WTC11 (cell line): Measurements from ENCODE around the gene CHAT. TPM values are rescaled to one million over a fixed set of nuclear protein-coding genes. Genes with fewer than 3 reads are reported as not detected.

Experiments used
- ATAC-seq: fragments of 200-7000 bp; cut with Tn5 transposase; 2 replicates; pipeline ENCODE4 v1.10.0; 2021; ENCODE audit warnings: mild to moderate bottlenecking, moderate library complexity
- CTCF ChIA-PET: fragments of 300-600 bp; sonication (Branson Sonifier 250); formaldehyde crosslinking; loops from one replicate; lab custom pipeline; 2021; ENCODE audit warnings: antibody characterized with exemption; lab: Charles Lee
- POLR2A ChIA-PET: fragments of 350-600 bp; sonication (Branson Sonifier 250); formaldehyde crosslinking; loops from one replicate; lab custom pipeline; 2021; ENCODE audit warnings: antibody characterized with exemption; lab: Charles Lee
- DNase-seq: peaks from one replicate; pipeline ENCODE4 v3.0.0; 2021; ENCODE audit warnings: low spot score
- H3K27ac Mint-ChIP-seq: 2 replicates; pipeline ENCODE4 v1.8.0; 2021; ENCODE audit warnings: mixed read lengths
- H3K27me3 Mint-ChIP-seq: 2 replicates; pipeline ENCODE4 v1.8.0; 2021; ENCODE audit warnings: low read depth, mild to moderate bottlenecking, moderate library complexity, mixed read lengths
- H3K36me3 Mint-ChIP-seq: 2 replicates; pipeline ENCODE4 v1.8.0; 2021; ENCODE audit warnings: mixed read lengths
- H3K4me1 Mint-ChIP-seq: 2 replicates; pipeline ENCODE4 v1.8.0; 2022; ENCODE audit warnings: mixed read lengths
- H3K4me3 Mint-ChIP-seq: 2 replicates; pipeline ENCODE4 v1.8.0; 2021; ENCODE audit warnings: mild to moderate bottlenecking, moderate library complexity, mixed read lengths
- H3K9me3 Mint-ChIP-seq: 2 replicates; pipeline ENCODE4 v1.8.0; 2021; ENCODE audit warnings: mixed read lengths
- ATF2 ChIP-seq: sonication (generic); formaldehyde crosslinking; IDR thresholded peaks from 2 replicates; pipeline ENCODE4 v1.8.1; 2022; ENCODE audit warnings: low read depth, missing genetic modification reagents, borderline replicate concordance
- ATF6 ChIP-seq: sonication (generic); formaldehyde crosslinking; IDR thresholded peaks from 2 replicates; pipeline ENCODE4 v1.8.1; 2023; ENCODE audit warnings: mild to moderate bottlenecking, missing genetic modification reagents
- CDX4 ChIP-seq: fragments of 250-450 bp; sonication (Bioruptor Pico); IDR thresholded peaks from 2 replicates; pipeline ENCODE4 v1.9.0; 2021; ENCODE audit warnings: moderate library complexity, mild to moderate bottlenecking, inconsistent platforms, borderline replicate concordance
- CREM ChIP-seq: sonication (generic); formaldehyde crosslinking; IDR thresholded peaks from 2 replicates; pipeline ENCODE4 v1.8.1; 2022; ENCODE audit warnings: mild to moderate bottlenecking, missing genetic modification reagents, moderate library complexity
- CTCF ChIP-seq: fragments of 200-600 bp; IDR thresholded peaks from 2 replicates; pipeline ENCODE4 v1.8.0; 2022; ENCODE audit warnings: antibody characterized with exemption
- ELF4 ChIP-seq: sonication (generic); formaldehyde crosslinking; IDR thresholded peaks from 2 replicates; pipeline ENCODE4 v1.8.1; 2022; ENCODE audit warnings: low read depth, mild to moderate bottlenecking, moderate library complexity, missing genetic modification reagents
- GABPB1 ChIP-seq: sonication (generic); formaldehyde crosslinking; IDR thresholded peaks from 2 replicates; pipeline ENCODE4 v1.8.1; 2023; ENCODE audit warnings: mild to moderate bottlenecking, missing genetic modification reagents
- HMGA2 ChIP-seq: fragments of 250-450 bp; sonication (Bioruptor Pico); IDR thresholded peaks from 2 replicates; pipeline ENCODE4 v1.4.0; 2021; ENCODE audit warnings: mild to moderate bottlenecking, moderate library complexity
- JUN ChIP-seq: sonication (generic); formaldehyde crosslinking; IDR thresholded peaks from 2 replicates; pipeline ENCODE4 v1.8.0; 2023; ENCODE audit warnings: mild to moderate bottlenecking, missing genetic modification reagents
- MXD4 ChIP-seq: fragments of 250-450 bp; sonication (Bioruptor Pico); IDR thresholded peaks from 2 replicates; pipeline ENCODE4 v1.8.0; 2021; ENCODE audit warnings: mild to moderate bottlenecking, moderate library complexity, borderline replicate concordance
- NFATC4 ChIP-seq: fragments of 250-450 bp; sonication (Bioruptor Pico); IDR thresholded peaks from 2 replicates; pipeline ENCODE4 v1.9.0; 2021; ENCODE audit warnings: mild to moderate bottlenecking
- NFYB ChIP-seq: sonication (generic); formaldehyde crosslinking; conservative IDR thresholded peaks from 2 replicates; pipeline ENCODE4 v1.8.0; 2022; ENCODE audit warnings: low read depth, missing genetic modification reagents
- NR1H2 ChIP-seq: sonication (generic); formaldehyde crosslinking; IDR thresholded peaks from 2 replicates; pipeline ENCODE4 v1.9.0; 2021; ENCODE audit warnings: mild to moderate bottlenecking, moderate library complexity, missing genetic modification reagents
- SMAD4 ChIP-seq: sonication (generic); formaldehyde crosslinking; IDR thresholded peaks from 2 replicates; pipeline ENCODE4 v1.8.0; 2022; ENCODE audit warnings: mild to moderate bottlenecking, missing genetic modification reagents
- SOX15 ChIP-seq: fragments of 250-450 bp; sonication (Bioruptor Pico); IDR thresholded peaks from 2 replicates; pipeline ENCODE4 v1.9.0; 2021; ENCODE audit warnings: mild to moderate bottlenecking
- STAT6 ChIP-seq: sonication (generic); formaldehyde crosslinking; conservative IDR thresholded peaks from 2 replicates; pipeline ENCODE4 v1.8.1; 2023; ENCODE audit warnings: mild to moderate bottlenecking, low read depth, missing genetic modification reagents, moderate library complexity
- TEAD1 ChIP-seq: sonication (generic); formaldehyde crosslinking; IDR thresholded peaks from 2 replicates; pipeline ENCODE4 v1.8.0; 2022; ENCODE audit warnings: mild to moderate bottlenecking, missing genetic modification reagents
- ZNF232 ChIP-seq: sonication (generic); formaldehyde crosslinking; IDR thresholded peaks from 2 replicates; pipeline ENCODE4 v1.8.0; 2022; ENCODE audit warnings: mild to moderate bottlenecking, missing genetic modification reagents
- ZNF263 ChIP-seq: sonication (generic); formaldehyde crosslinking; IDR thresholded peaks from 2 replicates; pipeline ENCODE4 v1.8.1; 2022; ENCODE audit warnings: low read depth, mild to moderate bottlenecking, moderate library complexity, missing genetic modification reagents
- total RNA-seq: library from RNA; stranded (reverse); gene quantifications from 3 replicates; pipeline ENCODE4 v1.2.3, GENCODE V29; 2021
- TF ChIP-seq, protein P1 (sequence below): sonication (generic); formaldehyde crosslinking; IDR thresholded peaks from 2 replicates; pipeline ENCODE4 v1.8.1; 2023; ENCODE audit warnings: mild to moderate bottlenecking, missing genetic modification reagents, moderate library complexity
- TF ChIP-seq, protein P2 (sequence below): sonication (generic); formaldehyde crosslinking; IDR thresholded peaks from 2 replicates; pipeline ENCODE4 v1.8.0; 2023; ENCODE audit warnings: missing genetic modification reagents

The CHAT gene
- total RNA-seq, 1 experiment from 2014 or later: not detected

GRCh38 chr10:49627644-49628247 is 13.9 kb downstream of the CHAT start (continued):
- no peak for TF ChIP-seq NR1H2 (CRISPR knock-in tag)

- TF ChIP-seq, protein P1, sequence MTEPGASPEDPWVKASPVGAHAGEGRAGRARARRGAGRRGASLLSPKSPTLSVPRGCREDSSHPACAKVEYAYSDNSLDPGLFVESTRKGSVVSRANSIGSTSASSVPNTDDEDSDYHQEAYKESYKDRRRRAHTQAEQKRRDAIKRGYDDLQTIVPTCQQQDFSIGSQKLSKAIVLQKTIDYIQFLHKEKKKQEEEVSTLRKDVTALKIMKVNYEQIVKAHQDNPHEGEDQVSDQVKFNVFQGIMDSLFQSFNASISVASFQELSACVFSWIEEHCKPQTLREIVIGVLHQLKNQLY (CRISPR knock-in tag): no peak
- TF ChIP-seq CREM (CRISPR knock-in tag) (no peak), MXD4 (CRISPR knock-in tag) (no peak), CDX4 (CRISPR knock-in tag) (no peak), NFATC4 (CRISPR knock-in tag) (no peak), CTCF (no peak), HMGA2 (no peak), NFYB (CRISPR knock-in tag) (no peak), ATF6 (CRISPR knock-in tag) (no peak), GABPB1 (CRISPR knock-in tag) (no peak), ZNF232 (CRISPR knock-in tag) (no peak), ELF4 (CRISPR knock-in tag) (no peak), STAT6 (no peak), TEAD1 (no peak), JUN (no peak), SOX15 (CRISPR knock-in tag) (no peak), ZNF263 (no peak), SMAD4 (CRISPR knock-in tag) (no peak), ATF2 (CRISPR knock-in tag) (no peak)
- TF ChIP-seq, protein P2, sequence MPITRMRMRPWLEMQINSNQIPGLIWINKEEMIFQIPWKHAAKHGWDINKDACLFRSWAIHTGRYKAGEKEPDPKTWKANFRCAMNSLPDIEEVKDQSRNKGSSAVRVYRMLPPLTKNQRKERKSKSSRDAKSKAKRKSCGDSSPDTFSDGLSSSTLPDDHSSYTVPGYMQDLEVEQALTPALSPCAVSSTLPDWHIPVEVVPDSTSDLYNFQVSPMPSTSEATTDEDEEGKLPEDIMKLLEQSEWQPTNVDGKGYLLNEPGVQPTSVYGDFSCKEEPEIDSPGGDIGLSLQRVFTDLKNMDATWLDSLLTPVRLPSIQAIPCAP: no peak
- TF ChIP-seq, all 79 proteins: peak for 0
- no peaks in the 10 kb centered on the region for H3K4me1 Mint-ChIP-seq
- no peak overlapping the region for H3K4me3 Mint-ChIP-seq
- no peaks in the 10 kb centered on the region for H3K36me3 Mint-ChIP-seq
- ChIA-PET CTCF (no interaction called here), POLR2A (no interaction called here)
- DNase-seq (peak; percentile 0), ATAC-seq (no peak)
- peaks cover 4% of the 10 kb centered on the region for H3K27me3 Mint-ChIP-seq
- no peak overlapping the region for H3K27ac Mint-ChIP-seq
- H3K9me3 Mint-ChIP-seq: no peaks in the 10 kb centered on the region
Observed at GRCh38 chr10:49628599-49628998, 14.8 kb downstream of the CHAT start.
